ENCODE measurements around the gene PIGM. TPM values are rescaled to one million over a fixed set of nuclear protein-coding genes. Genes with fewer than 3 reads are reported as not detected.
A peak's percentile ranks its signal among the peaks of the same experiment; 100 is the strongest.

Gene PIGM
- 3.6 TPM for total RNA-seq
- 1 to 10 TPM; 4.3 to 5.5 (median 4.7) TPM for polyA plus RNA-seq

GRCh38 chr1:160031365-160032164 lies at the start of gene PIGM:
Gene PIGM, minus strand, starts transcription at chr1:160031990. Its CDS starts 251 bp downstream, at chr1:160031739.
- Histone ChIP-seq H3K27ac (ENCODE audit: insufficient read depth, low read length, poor library complexity, severe bottlenecking) (peak within 1 kb of the TSS; percentile 69), H3K4me3 (ENCODE audit: low read depth, low read length) (peak within 1 kb of the TSS; percentile 81), H3K9me3 (ENCODE audit: control insufficient read depth in 2 of 2, low read length in 2 of 2) (no peaks in the 10 kb centered on the region), H3K27me3 (ENCODE audit: control insufficient read depth, insufficient read depth, low read length) (no peaks in the 10 kb centered on the region), H3K4me1 (ENCODE audit: control insufficient read depth, insufficient read depth, low read length, poor library complexity, severe bottlenecking) (peaks cover 29% of the 10 kb centered on the region), H3K36me3 (ENCODE audit: control insufficient read depth, insufficient read depth, low read length) (no peaks in the 10 kb centered on the region)
- Mint-ChIP-seq H3K36me3 (peaks cover 5% of the 10 kb centered on the region), H3K27me3 (no peaks in the 10 kb centered on the region), H3K4me1 (peaks cover 24 to 49% (median 40%) of the 10 kb centered on the region in 4 donors), H3K9me3 (peaks cover 0 to 1% (median 0%) of the 10 kb centered on the region in 7 donors), H3K27ac (peak within 1 kb of the TSS; percentile 89 to 97 (median 97)), H3K4me3 (peak within 1 kb of the TSS; percentile 96 to 98 (median 97))
- DNase-seq (peak; percentile 91 to 98 (median 93)), ATAC-seq (ENCODE audit: low read depth in 2 of 2) (peak; percentile 98 to 99)

GRCh38 chr1:160081261-160081936 lies 49.6 kb upstream of the PIGM start, which contains the start of gene KCNJ9:
Gene KCNJ9, plus strand, starts transcription at chr1:160081538. Its CDS starts 2,493 bp downstream, at chr1:160084031.
- DNase-seq (no peak), ATAC-seq (ENCODE audit: low read depth in 2 of 2) (no peak)
- Mint-ChIP-seq H3K36me3 (peaks cover 9% of the 10 kb centered on the region), H3K27ac (no peak within 1 kb of the TSS), H3K9me3 (peaks cover 0 to 2% (median 0%) of the 10 kb centered on the region in 7 donors), H3K4me3 (peak within 1 kb of the TSS in 1 of 4 donors; percentile 48), H3K27me3 (peaks cover 62% of the 10 kb centered on the region), H3K4me1 (peaks cover 0 to 23% (median 8%) of the 10 kb centered on the region in 4 donors)
- H3K36me3 ChIP-seq (ENCODE audit: control insufficient read depth, insufficient read depth, low read length): no peaks in the 10 kb centered on the region
- no peak within 1 kb of the TSS for H3K27ac ChIP-seq (ENCODE audit: insufficient read depth, low read length, poor library complexity, severe bottlenecking)
- H3K27me3 ChIP-seq (ENCODE audit: control insufficient read depth, insufficient read depth, low read length): peaks cover 35% of the 10 kb centered on the region
- no peak within 1 kb of the TSS for H3K4me3 ChIP-seq (ENCODE audit: low read depth, low read length)
- no peaks in the 10 kb centered on the region for H3K9me3 ChIP-seq (ENCODE audit: control insufficient read depth in 2 of 2, low read length in 2 of 2)
- peaks cover 11% of the 10 kb centered on the region for H3K4me1 ChIP-seq (ENCODE audit: control insufficient read depth, insufficient read depth, low read length, poor library complexity, severe bottlenecking)

- Mint-ChIP-seq H3K27me3 (peaks cover 60% of the 10 kb centered on the region), H3K4me3 (no peak overlapping the region), H3K9me3 (peaks cover 0 to 3% (median 0%) of the 10 kb centered on the region in 7 donors), H3K36me3 (peaks cover 2% of the 10 kb centered on the region), H3K27ac (no peak overlapping the region), H3K4me1 (peaks cover 0 to 16% (median 4%) of the 10 kb centered on the region in 4 donors)
- DNase-seq (no peak), ATAC-seq (ENCODE audit: low read depth in 2 of 2) (no peak)
- H3K4me3 ChIP-seq (ENCODE audit: low read depth, low read length): no peak overlapping the region
- no peaks in the 10 kb centered on the region for H3K9me3 ChIP-seq (ENCODE audit: control insufficient read depth in 2 of 2, low read length in 2 of 2)
- peaks cover 11% of the 10 kb centered on the region for H3K4me1 ChIP-seq (ENCODE audit: control insufficient read depth, insufficient read depth, low read length, poor library complexity, severe bottlenecking)
- no peak overlapping the region for H3K27ac ChIP-seq (ENCODE audit: insufficient read depth, low read length, poor library complexity, severe bottlenecking)
- H3K27me3 ChIP-seq (ENCODE audit: control insufficient read depth, insufficient read depth, low read length): peaks cover 39% of the 10 kb centered on the region
- no peaks in the 10 kb centered on the region for H3K36me3 ChIP-seq (ENCODE audit: control insufficient read depth, insufficient read depth, low read length)
These were observed 48.8 kb upstream of the PIGM start for GRCh38 chr1:160080381-160081100.

- Mint-ChIP-seq H3K4me3 (no peak overlapping the region), H3K27ac (no peak overlapping the region), H3K9me3 (peaks cover 0 to 4% (median 0%) of the 10 kb centered on the region in 7 donors), H3K27me3 (peaks cover 60% of the 10 kb centered on the region), H3K4me1 (peaks cover 0 to 9% (median 2%) of the 10 kb centered on the region in 4 donors), H3K36me3 (no peaks in the 10 kb centered on the region)
- Histone ChIP-seq H3K36me3 (ENCODE audit: control insufficient read depth, insufficient read depth, low read length) (no peaks in the 10 kb centered on the region), H3K27me3 (ENCODE audit: control insufficient read depth, insufficient read depth, low read length) (peaks cover 39% of the 10 kb centered on the region), H3K27ac (ENCODE audit: insufficient read depth, low read length, poor library complexity, severe bottlenecking) (no peak overlapping the region), H3K4me3 (ENCODE audit: low read depth, low read length) (no peak overlapping the region), H3K9me3 (ENCODE audit: control insufficient read depth in 2 of 2, low read length in 2 of 2) (no peaks in the 10 kb centered on the region), H3K4me1 (ENCODE audit: control insufficient read depth, insufficient read depth, low read length, poor library complexity, severe bottlenecking) (peaks cover 11% of the 10 kb centered on the region)
- DNase-seq (no peak), ATAC-seq (ENCODE audit: low read depth in 2 of 2) (no peak)
These were observed 47.7 kb upstream of the PIGM start for GRCh38 chr1:160079448-160079847.

GRCh38 chr1:160078512-160079195 lies 46.9 kb upstream of the PIGM start:
- peak; percentile 59 to 76 for ATAC-seq (ENCODE audit: low read depth in 2 of 2)
- Histone ChIP-seq H3K4me3 (ENCODE audit: low read depth, low read length) (no peak overlapping the region), H3K27me3 (ENCODE audit: control insufficient read depth, insufficient read depth, low read length) (peaks cover 39% of the 10 kb centered on the region), H3K9me3 (ENCODE audit: control insufficient read depth in 2 of 2, low read length in 2 of 2) (no peaks in the 10 kb centered on the region), H3K36me3 (ENCODE audit: control insufficient read depth, insufficient read depth, low read length) (no peaks in the 10 kb centered on the region), H3K27ac (ENCODE audit: insufficient read depth, low read length, poor library complexity, severe bottlenecking) (no peak overlapping the region), H3K4me1 (ENCODE audit: control insufficient read depth, insufficient read depth, low read length, poor library complexity, severe bottlenecking) (peaks cover 3% of the 10 kb centered on the region)
- H3K36me3 Mint-ChIP-seq: no peaks in the 10 kb centered on the region
- H3K27ac Mint-ChIP-seq: no peak overlapping the region
- H3K4me3 Mint-ChIP-seq: no peak overlapping the region
- peaks cover 0 to 4% (median 2%) of the 10 kb centered on the region in 4 donors for H3K4me1 Mint-ChIP-seq
- H3K9me3 Mint-ChIP-seq: peaks cover 0 to 4% (median 0%) of the 10 kb centered on the region in 7 donors
- peaks cover 65% of the 10 kb centered on the region for H3K27me3 Mint-ChIP-seq
- DNase-seq: peak; percentile 24 to 63 (median 52)

- Mint-ChIP-seq H3K27ac (peak overlapping the region in 1 of 3 donors; percentile 64), H3K4me1 (peaks cover 0 to 2% (median under 1%) of the 10 kb centered on the region in 4 donors)
- no peak for DNase-seq
These were observed 45.7 kb upstream of the PIGM start for GRCh38 chr1:160077486-160077885.

GRCh38 chr1:160076295-160076694 lies 44.5 kb upstream of the PIGM start:
- Histone ChIP-seq H3K36me3 (ENCODE audit: control insufficient read depth, insufficient read depth, low read length) (no peaks in the 10 kb centered on the region), H3K4me3 (ENCODE audit: low read depth, low read length) (no peak overlapping the region), H3K4me1 (ENCODE audit: control insufficient read depth, insufficient read depth, low read length, poor library complexity, severe bottlenecking) (no peaks in the 10 kb centered on the region), H3K27me3 (ENCODE audit: control insufficient read depth, insufficient read depth, low read length) (peaks cover 42% of the 10 kb centered on the region), H3K27ac (ENCODE audit: insufficient read depth, low read length, poor library complexity, severe bottlenecking) (no peak overlapping the region), H3K9me3 (ENCODE audit: control insufficient read depth in 2 of 2, low read length in 2 of 2) (no peaks in the 10 kb centered on the region)
- Mint-ChIP-seq H3K4me3 (no peak overlapping the region), H3K9me3 (peaks cover 0 to 4% (median 0%) of the 10 kb centered on the region in 7 donors), H3K27ac (no peak overlapping the region), H3K27me3 (peaks cover 62% of the 10 kb centered on the region), H3K36me3 (no peaks in the 10 kb centered on the region), H3K4me1 (peaks cover 0 to 2% (median under 1%) of the 10 kb centered on the region in 4 donors)
- DNase-seq (no peak), ATAC-seq (ENCODE audit: low read depth in 2 of 2) (no peak)

More at GRCh38 chr1:160077486-160077885, 45.7 kb upstream of the PIGM start:
- Histone ChIP-seq H3K27me3 (ENCODE audit: control insufficient read depth, insufficient read depth, low read length) (peaks cover 41% of the 10 kb centered on the region), H3K36me3 (ENCODE audit: control insufficient read depth, insufficient read depth, low read length) (no peaks in the 10 kb centered on the region), H3K27ac (ENCODE audit: insufficient read depth, low read length, poor library complexity, severe bottlenecking) (no peak overlapping the region), H3K4me3 (ENCODE audit: low read depth, low read length) (no peak overlapping the region), H3K4me1 (ENCODE audit: control insufficient read depth, insufficient read depth, low read length, poor library complexity, severe bottlenecking) (no peaks in the 10 kb centered on the region), H3K9me3 (ENCODE audit: control insufficient read depth in 2 of 2, low read length in 2 of 2) (no peaks in the 10 kb centered on the region)
- Mint-ChIP-seq H3K4me3 (no peak overlapping the region), H3K36me3 (no peaks in the 10 kb centered on the region), H3K27me3 (peaks cover 65% of the 10 kb centered on the region), H3K9me3 (peaks cover 0 to 4% (median 0%) of the 10 kb centered on the region in 7 donors)
- ATAC-seq (ENCODE audit: low read depth in 2 of 2): no peak
